Heart left ventricle (tissue), 16 donors: ENCODE measurements around the gene RARRES1. TPM values are rescaled to one million over a fixed set of nuclear protein-coding genes. Genes with fewer than 3 reads are reported as not detected.

Experiments
- ATAC-seq, 4 donors: fragments of 200-7000 bp; cut with Tn5 transposase; one replicate each; pipeline ENCODE4 v1.9.1; 2020 to 2022; ENCODE audit warnings: moderate library complexity in 4 of 4, mild to moderate bottlenecking in 3 of 4, moderate number of reproducible peaks in 1 of 4
- DNase-seq, 5 donors: peaks; one replicate each; pipeline ENCODE4 v3.0.0-alpha.2; 2020
- H3K27ac ChIP-seq, 12 donors: fragments of 200-600 bp; sonication (generic) in 4 of 12; one replicate each; pipeline versions ENCODE4 v1.5.0 to v1.8.0; 2016 to 2022; ENCODE audit warnings: mild to moderate bottlenecking in 2 of 12
- H3K27me3 ChIP-seq, 9 donors: fragments of 200-600 bp; sonication (generic) in 2 of 9; one replicate each; pipeline versions ENCODE4 v1.5.1 to v1.8.0; 2016 to 2022; ENCODE audit warnings: mild to moderate bottlenecking in 3 of 9
- H3K36me3 ChIP-seq, 9 donors: fragments of 200-600 bp; sonication (generic) in 2 of 9; one replicate each; pipeline versions ENCODE4 v1.5.0 to v1.8.0; 2018 to 2022; ENCODE audit warnings: mild to moderate bottlenecking in 2 of 9
- H3K4me1 ChIP-seq, 12 donors: fragments of 200-600 bp; sonication (generic) in 4 of 12; one replicate each; pipeline versions ENCODE4 v1.5.0 to v1.8.0; 2016 to 2022; ENCODE audit warnings: mild to moderate bottlenecking in 3 of 12
- H3K4me3 ChIP-seq, 12 donors: fragments of 200-600 bp; sonication (generic) in 4 of 12; one replicate each; pipeline versions ENCODE4 v1.5.0 to v1.8.0; 2017 to 2022; ENCODE audit warnings: mild to moderate bottlenecking in 9 of 12, moderate library complexity in 4 of 12
- H3K9me3 ChIP-seq, 12 donors: fragments of 200-600 bp; sonication (generic) in 4 of 12; one replicate each; pipeline versions ENCODE4 v1.5.0 to v1.8.0; 2016 to 2022; ENCODE audit warnings: mild to moderate bottlenecking in 1 of 12
- POLR2A ChIP-seq, 2 donors: fragments of 450-650 bp; IDR thresholded peaks; one replicate each; pipeline ENCODE4 v1.6.1; 2017; ENCODE audit warnings: antibody characterized with exemption in 2 of 2, mild to moderate bottlenecking in 2 of 2, moderate library complexity in 2 of 2
- WGBS, 4 donors: extraction: QIAGEN DNeasy Blood & Tissue Kit in 2 of 4; methylation state at CpG; one replicate each; pipeline versions ENCODE4 v1.1.5 to v1.1.7; 2013 to 2018; 5-methylcytosine and 5-hydroxymethylcytosine counted together
- intact Hi-C, 10 donors: fragments of 100-400 bp; cut with DNase I; formaldehyde crosslinking; loops; one replicate each; pipeline versions ENCODE4 v1.11.1 to v1.14.2; 2022
- polyA plus RNA-seq, 2 donors: library from polyadenylated mRNA; stranded (reverse); fragments of 200-250 nt; gene quantifications; one replicate each; pipeline ENCODE4 v1.2.3, GENCODE V29; 2013
- total RNA-seq, 9 donors: library from RNA; depleted of rRNA in 2 of 9; stranded (reverse); fragments of >200 nt in 2 of 9; fragmentation: NEBNext Ultra II Directional in 3 of 9; extraction: Animal tissue kit (Norgen Biotek cat#: 25700) in 3 of 9; gene quantifications; one replicate each; pipeline versions ENCODE4 v1.1.0 to v1.2.4, GENCODE V29; 2016 to 2023
- TF ChIP-seq, protein P1 (sequence below), 12 donors: fragments of 200-600 bp; sonication (generic) in 4 of 12; IDR thresholded peaks; one replicate each; pipeline versions ENCODE4 v1.5.0 to v1.8.0; 2018 to 2022; ENCODE audit warnings: antibody characterized with exemption in 12 of 12, mild to moderate bottlenecking in 5 of 12
- donor health status: ischemic (EF 13 %, LVEDD 7.1; RV severe dilation, severe dysfunction).
- donor health status: healthy with polysubstance abuse.
- donor health status: DM: no; HTN: yes; CAD: no.
- donor health status: DM: no; HTN: no; CAD: no.
- donor health status: ischemic (EF 25% LVEDD 6.9; RV normal size, moderate dysfunction).
- donor health status: ischemic (EF 25% LVEDD 5.7; RV mildly dilated, moderate dysfunction).
- donor health status: healthy.
- donor health status: DM: yes; HTN: yes; CAD: no.
- donor health status: ischemic (EF 35%, LVEDD 5.7; RV mildly dilated, moderate dysfunction).
- donor health status: nonischemic (EF 11% LVEDD 7.7; RV severe dilation, severe dysfunction).
- donor health status: DM: yes; HTN: yes; CAD: no.
- donor health status: PGD.
- donor health status: ischemic (EF 29% LVEDD 5.4; RV normal size, mild dysfunction).
- donor health status: nonischemic (EF 23%, LVEDD 6.1; RV moderate dilation, normal function).

RARRES1 gene
- total and polyA plus RNA-seq, 11 donors, result 0.63 to 69.4 (median 3.6) TPM

DNA sequence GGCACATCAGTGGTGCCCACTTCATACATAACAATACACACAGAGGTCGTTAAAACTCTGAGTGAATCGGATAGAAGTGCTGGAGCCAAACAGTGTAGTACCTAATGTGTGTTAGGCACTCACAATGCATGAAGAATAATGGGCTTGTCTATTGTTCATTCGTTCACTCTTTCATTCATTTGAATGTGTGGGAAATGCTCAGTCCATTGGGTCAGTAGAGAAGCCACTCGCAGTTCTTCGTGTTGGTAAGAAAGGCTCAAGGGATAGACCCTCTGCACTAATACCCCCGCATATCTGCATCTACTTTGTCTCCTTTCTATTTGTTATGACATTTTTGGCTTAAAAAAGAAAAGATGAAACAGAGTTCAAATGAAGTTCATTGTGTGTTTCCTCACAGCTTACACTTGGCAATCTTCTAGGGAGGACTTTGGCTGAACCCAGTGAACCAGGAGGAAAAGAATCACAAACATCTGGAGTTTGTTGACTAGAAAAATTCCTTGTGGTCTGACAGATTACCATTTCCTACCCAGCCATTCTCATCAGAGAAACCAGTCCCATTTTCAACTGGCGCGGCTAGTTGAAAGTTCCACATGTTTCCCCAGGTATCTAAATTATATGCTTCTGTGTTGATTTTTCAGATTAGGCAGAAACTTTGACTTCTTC lies 36.8 kb upstream of the RARRES1 start:
- WGBS, 4 donors, result 42 to 54% (median 48%) methylated on average over 8 of the region's 8 CpGs
- TF ChIP-seq, protein P1, sequence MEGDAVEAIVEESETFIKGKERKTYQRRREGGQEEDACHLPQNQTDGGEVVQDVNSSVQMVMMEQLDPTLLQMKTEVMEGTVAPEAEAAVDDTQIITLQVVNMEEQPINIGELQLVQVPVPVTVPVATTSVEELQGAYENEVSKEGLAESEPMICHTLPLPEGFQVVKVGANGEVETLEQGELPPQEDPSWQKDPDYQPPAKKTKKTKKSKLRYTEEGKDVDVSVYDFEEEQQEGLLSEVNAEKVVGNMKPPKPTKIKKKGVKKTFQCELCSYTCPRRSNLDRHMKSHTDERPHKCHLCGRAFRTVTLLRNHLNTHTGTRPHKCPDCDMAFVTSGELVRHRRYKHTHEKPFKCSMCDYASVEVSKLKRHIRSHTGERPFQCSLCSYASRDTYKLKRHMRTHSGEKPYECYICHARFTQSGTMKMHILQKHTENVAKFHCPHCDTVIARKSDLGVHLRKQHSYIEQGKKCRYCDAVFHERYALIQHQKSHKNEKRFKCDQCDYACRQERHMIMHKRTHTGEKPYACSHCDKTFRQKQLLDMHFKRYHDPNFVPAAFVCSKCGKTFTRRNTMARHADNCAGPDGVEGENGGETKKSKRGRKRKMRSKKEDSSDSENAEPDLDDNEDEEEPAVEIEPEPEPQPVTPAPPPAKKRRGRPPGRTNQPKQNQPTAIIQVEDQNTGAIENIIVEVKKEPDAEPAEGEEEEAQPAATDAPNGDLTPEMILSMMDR (IDR thresholded peaks at IDR 0.05), result no peak
- no peak for TF ChIP-seq POLR2A (IDR thresholded peaks at IDR 0.05)
- H3K27ac ChIP-seq, result peak overlapping the region in 11 of 12 donors; percentile 39 to 82 (median 66)
- H3K9me3 ChIP-seq, result no peaks in the 10 kb centered on the region
- intact Hi-C loops, result loop anchor here in 2 of 10 donors (5.0 kb wide), 2 partner anchors 37 to 42 kb away; partner anchors contain the start of gene RARRES1 (in 1 of the 2)
- no peaks in the 10 kb centered on the region for H3K36me3 ChIP-seq
- H3K4me3 ChIP-seq, result peak overlapping the region in 3 of 12 donors; percentile 4 to 26 (median 14)
- H3K27me3 ChIP-seq, result no peaks in the 10 kb centered on the region
- DNase-seq (peak in 2 of 5 donors; percentile 29 to 53), ATAC-seq (peak; percentile 53 to 83 (median 73))
- peaks cover 0 to 46% (median 32%) of the 10 kb centered on the region in 12 donors for H3K4me1 ChIP-seq

DNA sequence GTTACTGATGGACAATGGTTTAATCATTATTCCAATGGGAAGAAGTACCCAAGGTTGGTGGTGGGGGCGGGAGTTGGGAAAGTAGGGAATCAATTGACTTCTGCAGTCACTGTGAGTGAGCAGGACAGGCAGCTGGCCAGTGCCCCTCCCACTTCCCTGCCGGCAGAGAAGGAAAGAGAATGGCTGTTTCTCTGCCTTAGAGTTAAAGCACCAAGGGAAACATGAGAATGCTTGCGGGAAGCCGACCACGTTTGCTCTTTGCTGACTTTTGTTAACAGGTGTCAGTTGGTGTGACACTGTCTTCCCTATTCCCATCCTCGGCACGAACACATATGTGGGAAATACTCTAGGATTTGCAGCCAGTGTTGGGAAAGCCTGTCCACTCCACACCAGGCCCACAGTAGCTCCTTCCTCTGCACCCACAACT lies 36.1 kb upstream of the RARRES1 start:
- H3K4me1 ChIP-seq, result peaks cover 0 to 45% (median 29%) of the 10 kb centered on the region in 12 donors
- WGBS, 4 donors, result 20 to 34% (median 25%) methylated on average over 7 of the region's 7 CpGs
- DNase-seq, result peak; percentile 50 to 77 (median 70)
- no peaks in the 10 kb centered on the region for H3K27me3 ChIP-seq
- peak overlapping the region in 11 of 12 donors; percentile 39 to 82 (median 66) for H3K27ac ChIP-seq
- H3K4me3 ChIP-seq, result peak overlapping the region in 2 of 12 donors; percentile 14 to 26
- TF ChIP-seq POLR2A (IDR thresholded peaks at IDR 0.05), result no peak
- TF ChIP-seq, protein P1 (IDR thresholded peaks at IDR 0.05), result no peak
- no peaks in the 10 kb centered on the region for H3K9me3 ChIP-seq
- H3K36me3 ChIP-seq, result no peaks in the 10 kb centered on the region
- intact Hi-C loops, result loop anchor here in 2 of 10 donors (5.0 kb wide), 2 partner anchors 36 to 41 kb away; partner anchors contain the start of gene RARRES1 (in 1 of the 2)
- peak; percentile 56 to 83 (median 80) for ATAC-seq

DNA sequence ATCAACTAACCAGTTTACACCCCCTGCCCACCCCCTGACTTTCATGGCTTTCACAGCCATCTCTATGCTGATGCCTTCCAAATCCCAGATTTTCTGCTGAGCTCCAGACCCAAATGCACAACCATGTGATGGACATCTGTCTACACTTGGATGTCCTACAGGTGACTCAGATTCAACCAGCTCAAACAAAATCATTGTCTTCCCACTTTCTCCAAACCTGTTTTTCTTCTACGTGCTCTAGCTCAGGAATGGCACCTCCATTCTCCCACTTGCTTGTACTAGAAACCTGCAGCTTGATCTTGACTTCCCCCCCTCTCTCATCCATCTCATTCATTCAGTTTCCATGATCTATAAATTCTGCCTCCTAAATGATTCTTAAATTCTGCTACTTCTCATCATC lies 34.1 kb upstream of the RARRES1 start:
- ATAC-seq, result no peak
- 96 to 100% (median 97%) methylated on average over 1 of the region's 1 CpG for WGBS, 4 donors
- intact Hi-C loops, result loop anchor here in 2 of 10 donors (5.0 kb wide), 2 partner anchors 34 to 39 kb away; partner anchors contain the start of gene RARRES1 (in 1 of the 2)

More for the DNA sequence above, 34.1 kb upstream of the RARRES1 start:
- H3K27me3 ChIP-seq, result no peaks in the 10 kb centered on the region
- no peaks in the 10 kb centered on the region for H3K9me3 ChIP-seq
- no peak overlapping the region for H3K27ac ChIP-seq
- no peak overlapping the region for H3K4me3 ChIP-seq
- H3K4me1 ChIP-seq, result peaks cover 0 to 53% (median 28%) of the 10 kb centered on the region in 12 donors
- H3K36me3 ChIP-seq, result no peaks in the 10 kb centered on the region
- TF ChIP-seq POLR2A (IDR thresholded peaks at IDR 0.05), result no peak
- TF ChIP-seq, protein P1 (IDR thresholded peaks at IDR 0.05), result no peak
- no peak for DNase-seq
